22Rv1 (cell line): ENCODE data around the gene CSMD2.

Source experiments
- ZFX ChIP-seq: fragments of 450-650 bp; IDR thresholded peaks from 2 replicates; pipeline ENCODE4 v1.6.1; 2017; ENCODE audit warnings: antibody characterized with exemption, borderline replicate concordance
- TF ChIP-seq, protein P1 (sequence below): fragments of 450-650 bp; IDR thresholded peaks from 2 replicates; pipeline ENCODE4 v1.5.1; 2017; ENCODE audit warnings: mild to moderate bottlenecking

DNA sequence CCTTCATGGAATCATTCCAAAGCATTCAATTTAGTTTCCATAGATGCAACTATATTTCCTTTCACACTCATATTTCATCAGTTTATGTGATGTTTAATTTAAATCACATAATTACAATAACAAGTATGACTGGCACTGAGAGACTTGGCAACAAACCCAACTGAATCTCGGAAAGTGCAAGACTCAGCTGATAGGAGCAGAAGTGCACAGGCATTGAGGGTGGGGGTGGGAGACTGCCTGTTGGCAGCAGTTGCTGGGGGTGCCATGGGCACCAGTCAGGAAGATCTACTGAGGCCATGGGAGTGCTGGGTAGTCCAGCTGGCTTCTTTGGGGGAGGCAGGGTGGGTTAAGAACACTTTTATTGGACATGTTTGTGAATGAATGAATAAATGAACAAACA is 311.6 kb downstream of the CSMD2 start:
- TF ChIP-seq, protein P1, sequence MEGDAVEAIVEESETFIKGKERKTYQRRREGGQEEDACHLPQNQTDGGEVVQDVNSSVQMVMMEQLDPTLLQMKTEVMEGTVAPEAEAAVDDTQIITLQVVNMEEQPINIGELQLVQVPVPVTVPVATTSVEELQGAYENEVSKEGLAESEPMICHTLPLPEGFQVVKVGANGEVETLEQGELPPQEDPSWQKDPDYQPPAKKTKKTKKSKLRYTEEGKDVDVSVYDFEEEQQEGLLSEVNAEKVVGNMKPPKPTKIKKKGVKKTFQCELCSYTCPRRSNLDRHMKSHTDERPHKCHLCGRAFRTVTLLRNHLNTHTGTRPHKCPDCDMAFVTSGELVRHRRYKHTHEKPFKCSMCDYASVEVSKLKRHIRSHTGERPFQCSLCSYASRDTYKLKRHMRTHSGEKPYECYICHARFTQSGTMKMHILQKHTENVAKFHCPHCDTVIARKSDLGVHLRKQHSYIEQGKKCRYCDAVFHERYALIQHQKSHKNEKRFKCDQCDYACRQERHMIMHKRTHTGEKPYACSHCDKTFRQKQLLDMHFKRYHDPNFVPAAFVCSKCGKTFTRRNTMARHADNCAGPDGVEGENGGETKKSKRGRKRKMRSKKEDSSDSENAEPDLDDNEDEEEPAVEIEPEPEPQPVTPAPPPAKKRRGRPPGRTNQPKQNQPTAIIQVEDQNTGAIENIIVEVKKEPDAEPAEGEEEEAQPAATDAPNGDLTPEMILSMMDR, result no peak
- TF ChIP-seq ZFX, result no peak
